Measurements from ENCODE around the gene PLTP. TPM values are rescaled to one million over a fixed set of nuclear protein-coding genes. Genes with fewer than 3 reads are reported as not detected.

PLTP gene
- total RNA-seq, 4 donors from 2014 or later, result 49.2 to 138 (median 70.4) TPM

- no peak overlapping the region for H3K27ac ChIP-seq
- DNase-seq (ENCODE audit: low spot score in 2 of 2), result no peak
- 96% methylated on average over 2 of the region's 2 CpGs for WGBS
- no peaks in the 10 kb centered on the region for H3K9me3 ChIP-seq
- peaks cover 58% of the 10 kb centered on the region for H3K36me3 ChIP-seq
- H3K4me1 ChIP-seq, result peaks cover 6% of the 10 kb centered on the region
- no peak overlapping the region for H3K4me3 ChIP-seq
- no peaks in the 10 kb centered on the region for H3K27me3 ChIP-seq
- TF ChIP-seq POLR2A (IDR thresholded peaks at IDR 0.05) (no peak), EP300 (IDR thresholded peaks at IDR 0.05) (no peak), POLR2AphosphoS5 (IDR thresholded peaks at IDR 0.05) (no peak)
- TF ChIP-seq, protein P1, sequence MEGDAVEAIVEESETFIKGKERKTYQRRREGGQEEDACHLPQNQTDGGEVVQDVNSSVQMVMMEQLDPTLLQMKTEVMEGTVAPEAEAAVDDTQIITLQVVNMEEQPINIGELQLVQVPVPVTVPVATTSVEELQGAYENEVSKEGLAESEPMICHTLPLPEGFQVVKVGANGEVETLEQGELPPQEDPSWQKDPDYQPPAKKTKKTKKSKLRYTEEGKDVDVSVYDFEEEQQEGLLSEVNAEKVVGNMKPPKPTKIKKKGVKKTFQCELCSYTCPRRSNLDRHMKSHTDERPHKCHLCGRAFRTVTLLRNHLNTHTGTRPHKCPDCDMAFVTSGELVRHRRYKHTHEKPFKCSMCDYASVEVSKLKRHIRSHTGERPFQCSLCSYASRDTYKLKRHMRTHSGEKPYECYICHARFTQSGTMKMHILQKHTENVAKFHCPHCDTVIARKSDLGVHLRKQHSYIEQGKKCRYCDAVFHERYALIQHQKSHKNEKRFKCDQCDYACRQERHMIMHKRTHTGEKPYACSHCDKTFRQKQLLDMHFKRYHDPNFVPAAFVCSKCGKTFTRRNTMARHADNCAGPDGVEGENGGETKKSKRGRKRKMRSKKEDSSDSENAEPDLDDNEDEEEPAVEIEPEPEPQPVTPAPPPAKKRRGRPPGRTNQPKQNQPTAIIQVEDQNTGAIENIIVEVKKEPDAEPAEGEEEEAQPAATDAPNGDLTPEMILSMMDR (IDR thresholded peaks at IDR 0.05), result no peak
Observed at GRCh38 chr20:45850238-45850637, 61.7 kb downstream of the PLTP start.

DNA sequence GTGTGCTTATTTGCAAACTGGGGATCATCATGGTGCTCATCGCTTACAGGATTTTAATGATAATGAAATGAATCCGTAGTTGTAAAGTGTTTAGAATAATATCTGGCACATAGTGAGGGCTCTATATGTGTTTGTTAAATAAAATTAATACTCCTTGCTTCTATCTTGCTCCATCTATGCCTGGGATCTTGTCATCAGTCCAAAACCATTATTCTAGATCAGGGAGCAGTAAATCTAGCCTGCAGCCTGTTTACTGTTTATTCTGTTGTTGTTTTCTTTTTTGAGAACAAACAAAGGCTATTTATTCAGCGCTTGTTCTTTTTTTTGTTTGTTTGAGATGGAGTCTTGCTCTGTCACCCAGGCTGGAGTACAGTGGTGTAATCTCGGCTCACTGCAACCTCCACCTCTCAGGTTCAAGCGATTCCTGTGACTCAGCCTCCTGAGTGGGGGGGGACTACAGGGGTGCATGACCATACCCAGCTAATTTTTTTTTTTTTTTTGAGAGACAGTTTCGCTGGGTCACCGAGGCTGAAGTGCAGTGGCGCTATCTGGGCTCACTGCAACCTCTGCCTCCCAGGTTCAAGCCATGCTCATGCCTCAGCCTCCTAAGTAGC is 62.9 kb downstream of the PLTP start:
- TF ChIP-seq POLR2A (IDR thresholded peaks at IDR 0.05), result no peak
- TF ChIP-seq, protein P1 (IDR thresholded peaks at IDR 0.05), result no peak
- no peak for TF ChIP-seq POLR2AphosphoS5 (IDR thresholded peaks at IDR 0.05)
- TF ChIP-seq EP300 (IDR thresholded peaks at IDR 0.05), result no peak
- Histone ChIP-seq H3K36me3 (peaks cover 70% of the 10 kb centered on the region), H3K27me3 (no peaks in the 10 kb centered on the region), H3K4me1 (no peaks in the 10 kb centered on the region), H3K4me3 (no peak overlapping the region), H3K9me3 (no peaks in the 10 kb centered on the region), H3K27ac (no peak overlapping the region)
- 94% methylated on average over 8 of the region's 8 CpGs for WGBS
- DNase-seq (ENCODE audit: low spot score in 2 of 2), result no peak

Other genes with a start within 250 kb of the PLTP start
- gene WFDC11, start 241.9 kb downstream of the PLTP start, total RNA-seq, result not detected
- not detected for gene WFDC13, start 210.1 kb downstream of the PLTP start, total RNA-seq
- not detected for gene WFDC10B, start 207.1 kb downstream of the PLTP start, total RNA-seq
- gene SPINT4, start 189.8 kb downstream of the PLTP start, total RNA-seq, result not detected
- gene WFDC3, start 120.3 kb downstream of the PLTP start, total RNA-seq, result 10 to 100 TPM in 2 of 4 donors, 1 to 10 TPM in 2; 1.2 to 34.8 (median 17.6) TPM
- 10 to 100 TPM; 18.7 to 59.6 (median 30.5) TPM for gene DNTTIP1, start 120.2 kb downstream of the PLTP start, total RNA-seq
- 10 to 100 TPM in 3 of 4 donors, 1 to 10 TPM in 1; 9.0 to 25.4 (median 20.7) TPM for gene UBE2C, start 99.5 kb downstream of the PLTP start, total RNA-seq
- gene TNNC2, start 84.8 kb downstream of the PLTP start, total RNA-seq, result 1 to 10 TPM in 1 of 4 donors, under 1 TPM in 1, not detected in 2; 0.91 to 1.6 TPM
- gene SNX21, start 78.4 kb downstream of the PLTP start, total RNA-seq, result 100 to 1,000 TPM; 106 to 161 (median 143) TPM
- gene ACOT8, start 54.8 kb downstream of the PLTP start, total RNA-seq, result 10 to 100 TPM; 34.4 to 62.0 (median 44.3) TPM
- gene ZSWIM3, start 54.5 kb downstream of the PLTP start, total RNA-seq, result 1 to 10 TPM; 2.1 to 4.6 (median 3.6) TPM
- 10 to 100 TPM in 3 of 4 donors, 1 to 10 TPM in 1; 9.7 to 18.4 (median 15.0) TPM for gene ZSWIM1, start 30.9 kb downstream of the PLTP start, total RNA-seq
- 10 to 100 TPM in 1 of 4 donors, 1 to 10 TPM in 2, not detected in 1; 1.9 to 12.9 (median 6.4) TPM for gene SPATA25, start 24.5 kb downstream of the PLTP start, total RNA-seq
- gene NEURL2, start 20.9 kb downstream of the PLTP start, total RNA-seq, result 10 to 100 TPM in 1 of 4 donors, 1 to 10 TPM in 3; 4.2 to 11.5 (median 5.7) TPM
- gene CTSA, start 20.8 kb downstream of the PLTP start, total RNA-seq, result 100 to 1,000 TPM in 3 of 4 donors, 10 to 100 TPM in 1; 95.5 to 133 (median 120) TPM
- 10 to 100 TPM; 37.2 to 70.3 (median 42.4) TPM for gene PCIF1, start 22.5 kb upstream of the PLTP start, total RNA-seq
- 10 to 100 TPM; 25.8 to 62.6 (median 35.1) TPM for gene ZNF335, start 60.0 kb upstream of the PLTP start, total RNA-seq
- 1 to 10 TPM in 2 of 4 donors, under 1 TPM in 2; 0.30 to 1.9 (median 0.96) TPM for gene MMP9, start 96.8 kb upstream of the PLTP start, total RNA-seq
- gene SLC12A5, start 117.1 kb upstream of the PLTP start, total RNA-seq, result under 1 TPM in 1 of 4 donors, not detected in 3; 0.40 TPM
- gene NCOA5, start 177.8 kb upstream of the PLTP start, total RNA-seq, result 10 to 100 TPM; 23.2 to 30.1 (median 25.2) TPM
- 10 to 100 TPM; 12.9 to 30.6 (median 17.2) TPM for gene CD40, start 206.2 kb upstream of the PLTP start, total RNA-seq

Measured in suprapubic skin (tissue), 4 donors.